Neutrophil (primary cell): Measurements from ENCODE around the gene F12.

Experiments used
- H3K27ac ChIP-seq: fragments of 200-600 bp; sonication (generic); 2 replicates; pipeline ENCODE4 v1.5.1; 2016; ENCODE audit warnings: mild to moderate bottlenecking, moderate library complexity
- H3K27me3 ChIP-seq: fragments of 200-600 bp; sonication (generic); 2 replicates; pipeline ENCODE4 v1.6.0; 2016; ENCODE audit warnings: mild to moderate bottlenecking
- H3K36me3 ChIP-seq: fragments of 200-600 bp; sonication (generic); 2 replicates; pipeline ENCODE4 v1.5.1; 2017
- H3K4me1 ChIP-seq, 2 experiments: fragments of 200-600 bp in 1 of 2; sonication (generic) in 1 of 2; 1 replicate in 1 of 2; 2 replicates in 1 of 2; pipeline versions ENCODE4 v1.5.1 to v1.6.1; 2013 to 2016; ENCODE audit warnings: low read depth in 1 of 2, low read length in 1 of 2, mild to moderate bottlenecking in 1 of 2, moderate library complexity in 1 of 2; ENCODE audit not compliant: control insufficient read depth in 1 of 2, insufficient read depth in 1 of 2
- H3K4me3 ChIP-seq, 2 experiments: fragments of 200-600 bp in 1 of 2; sonication (generic) in 1 of 2; 1 replicate in 1 of 2; 2 replicates in 1 of 2; pipeline ENCODE4 v1.5.1; 2013 to 2016; ENCODE audit warnings: low read depth in 1 of 2, low read length in 1 of 2, mild to moderate bottlenecking in 1 of 2, moderate library complexity in 1 of 2
- H3K9me3 ChIP-seq: fragments of 200-600 bp; sonication (generic); 2 replicates; pipeline ENCODE4 v1.5.1; 2016
- CTCF ChIP-seq: fragments of 200-600 bp; sonication (generic); IDR thresholded peaks from 2 replicates; pipeline ENCODE4 v1.5.1; 2016; ENCODE audit warnings: antibody characterized with exemption

The F12 gene

GRCh38 chr5:177455661-177456590, 46.6 kb upstream of the F12 start:
- Histone ChIP-seq H3K36me3 (peaks cover 37% of the 10 kb centered on the region), H3K27me3 (peaks cover 2% of the 10 kb centered on the region), H3K4me3 (peak overlapping the region; percentile 81 to 82), H3K4me1 (peaks cover 49 to 63% of the 10 kb centered on the region in 2 experiments), H3K9me3 (no peaks in the 10 kb centered on the region), H3K27ac (peak overlapping the region; percentile 97)
- peak; percentile 97 for TF ChIP-seq CTCF

- peaks cover 10% of the 10 kb centered on the region for H3K27me3 ChIP-seq
- H3K36me3 ChIP-seq: peaks cover 33% of the 10 kb centered on the region
- H3K27ac ChIP-seq: peak overlapping the region; percentile 97
- H3K4me1 ChIP-seq: peaks cover 41 to 56% of the 10 kb centered on the region in 2 experiments
- no peaks in the 10 kb centered on the region for H3K9me3 ChIP-seq
- TF ChIP-seq CTCF: peak; percentile 73
- peak overlapping the region; percentile 81 to 82 for H3K4me3 ChIP-seq
These were observed 45.8 kb upstream of the F12 start for GRCh38 chr5:177455036-177455660.

GRCh38 chr5:177454397-177455035, 45.2 kb upstream of the F12 start:
- H3K4me1 ChIP-seq: peaks cover 37 to 54% of the 10 kb centered on the region in 2 experiments
- peak overlapping the region; percentile 81 to 82 for H3K4me3 ChIP-seq
- peaks cover 26% of the 10 kb centered on the region for H3K36me3 ChIP-seq
- H3K27ac ChIP-seq: peak overlapping the region; percentile 97
- H3K9me3 ChIP-seq: no peaks in the 10 kb centered on the region
- TF ChIP-seq CTCF: peak; percentile 99
- peaks cover 16% of the 10 kb centered on the region for H3K27me3 ChIP-seq

GRCh38 chr5:177453852-177454396, 44.6 kb upstream of the F12 start:
- no peak for TF ChIP-seq CTCF
- peak overlapping the region; percentile 97 for H3K27ac ChIP-seq

More at GRCh38 chr5:177453852-177454396, 44.6 kb upstream of the F12 start:
- peak overlapping the region; percentile 81 to 82 for H3K4me3 ChIP-seq
- H3K4me1 ChIP-seq: peaks cover 37 to 59% of the 10 kb centered on the region in 2 experiments
- peaks cover 20% of the 10 kb centered on the region for H3K36me3 ChIP-seq
- peaks cover 22% of the 10 kb centered on the region for H3K27me3 ChIP-seq
- no peaks in the 10 kb centered on the region for H3K9me3 ChIP-seq
